Glutamatergic neuron (in vitro differentiated cells): Measurements from ENCODE around the gene LTA. TPM values are rescaled to one million over a fixed set of nuclear protein-coding genes. Genes with fewer than 3 reads are reported as not detected.

Source experiments
- DNase-seq: peaks from one replicate; pipeline ENCODE4 v3.0.0; 2022
- H3K27ac Mint-ChIP-seq: one replicate; pipeline ENCODE4 v1.8.0; 2020; ENCODE audit warnings: mild to moderate bottlenecking, mixed read lengths, inconsistent platforms; ENCODE audit not compliant: unreplicated experiment
- H3K27me3 Mint-ChIP-seq: one replicate; pipeline ENCODE4 v1.8.0; 2020; ENCODE audit warnings: mild to moderate bottlenecking, moderate library complexity, mixed read lengths, inconsistent platforms; ENCODE audit not compliant: unreplicated experiment
- H3K36me3 Mint-ChIP-seq: one replicate; pipeline ENCODE4 v1.8.0; 2020; ENCODE audit warnings: mild to moderate bottlenecking, mixed read lengths, inconsistent platforms; ENCODE audit not compliant: unreplicated experiment
- H3K4me1 Mint-ChIP-seq: one replicate; pipeline ENCODE4 v1.8.0; 2020; ENCODE audit warnings: mild to moderate bottlenecking, low read depth, mixed read lengths, inconsistent platforms; ENCODE audit not compliant: unreplicated experiment
- H3K4me3 Mint-ChIP-seq: one replicate; pipeline ENCODE4 v1.8.0; 2020; ENCODE audit warnings: mild to moderate bottlenecking, mixed read lengths, inconsistent platforms; ENCODE audit not compliant: unreplicated experiment
- H3K9me3 Mint-ChIP-seq: one replicate; pipeline ENCODE4 v1.8.0; 2020; ENCODE audit warnings: mild to moderate bottlenecking, moderate library complexity, mixed read lengths, inconsistent platforms; ENCODE audit not compliant: unreplicated experiment
- CTCF ChIP-seq: fragments of 200-600 bp; sonication (generic); IDR thresholded peaks from one replicate; pipeline ENCODE4 v1.5.0; 2021; ENCODE audit not compliant: partially characterized antibody, unreplicated experiment
- total RNA-seq: library from RNA; stranded (reverse); fragmentation: NEBNext Ultra II Directional; extraction: Animal tissue kit (Norgen Biotek cat#: 25700); gene quantifications from one replicate; pipeline ENCODE4 v1.2.1, GENCODE V29; 2021; ENCODE audit not compliant: unreplicated experiment

The LTA gene
- total RNA-seq, 1 donor from 2014 or later: not detected

GRCh38 chr6:31531771-31532643, 40.1 kb upstream of the LTA start:
- Mint-ChIP-seq H3K9me3 (peaks cover 3% of the 10 kb centered on the region), H3K36me3 (peaks cover 8% of the 10 kb centered on the region), H3K4me1 (peaks cover 3% of the 10 kb centered on the region), H3K27me3 (peaks cover 8% of the 10 kb centered on the region), H3K4me3 (no peak overlapping the region), H3K27ac (no peak overlapping the region)
- DNase-seq: no peak
- TF ChIP-seq CTCF: no peak

DNA sequence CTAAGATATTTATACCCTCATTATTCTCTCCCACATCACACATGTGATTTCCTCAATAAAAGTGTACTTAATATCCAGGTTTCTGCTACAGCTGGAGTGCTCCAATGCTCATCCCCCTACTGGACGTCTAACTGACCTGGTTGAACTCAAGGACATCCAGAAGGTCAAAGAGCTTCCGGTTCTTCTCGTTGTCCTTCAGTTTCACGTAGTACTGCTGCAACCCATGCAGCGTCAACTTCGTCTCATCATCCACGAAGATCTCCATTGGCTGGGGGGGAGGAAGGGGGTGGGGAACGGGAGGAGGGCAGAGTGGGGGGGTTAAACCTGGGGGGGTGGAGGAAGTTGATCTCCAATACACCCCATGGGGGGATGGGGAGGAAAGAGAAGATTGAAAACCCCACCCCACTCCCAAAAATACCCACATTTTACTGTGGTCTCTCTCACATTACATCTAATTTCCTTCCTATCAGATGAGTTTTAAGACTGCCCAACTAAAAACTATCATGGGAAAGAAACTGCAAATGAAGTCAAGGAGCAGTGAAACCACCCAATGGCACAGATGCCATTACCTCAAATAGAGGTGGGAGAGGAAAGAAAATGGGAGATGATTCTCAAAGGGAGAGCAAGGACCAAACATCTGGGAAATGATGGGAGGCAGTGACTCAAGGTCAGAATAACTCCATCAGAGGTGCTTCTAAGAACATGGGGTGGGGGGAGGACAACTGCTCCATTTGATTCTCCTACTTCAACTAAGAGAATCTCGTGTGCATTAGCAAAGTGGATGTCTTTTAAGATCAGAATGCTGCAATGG, 39.2 kb upstream of the LTA start:
- Mint-ChIP-seq H3K27me3 (peaks cover 8% of the 10 kb centered on the region), H3K4me3 (no peak overlapping the region), H3K27ac (no peak overlapping the region), H3K4me1 (peaks cover 3% of the 10 kb centered on the region), H3K36me3 (peaks cover 8% of the 10 kb centered on the region), H3K9me3 (peaks cover 3% of the 10 kb centered on the region)
- DNase-seq: no peak
- no peak for TF ChIP-seq CTCF

DNA sequence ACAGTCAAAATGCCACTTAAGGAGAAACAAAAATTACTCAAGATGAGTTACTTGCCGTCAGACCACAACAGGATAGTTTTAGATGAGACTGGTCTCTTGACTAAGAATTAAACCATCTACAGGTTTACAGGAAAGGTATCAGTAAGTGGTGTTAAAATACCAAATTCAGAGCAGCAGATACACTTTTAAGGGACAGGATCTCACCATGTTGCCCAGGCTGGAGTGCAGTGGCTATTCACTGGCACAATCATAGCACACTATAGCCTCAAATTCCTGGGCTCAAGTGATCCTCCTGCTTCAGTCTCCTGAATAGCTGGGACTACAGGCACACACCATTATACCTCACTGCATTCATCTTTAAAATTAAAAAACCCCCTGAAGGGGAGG, 38.6 kb upstream of the LTA start:
- Mint-ChIP-seq H3K4me1 (peaks cover 6% of the 10 kb centered on the region), H3K4me3 (no peak overlapping the region), H3K27ac (no peak overlapping the region), H3K27me3 (peaks cover 5% of the 10 kb centered on the region), H3K36me3 (peaks cover 9% of the 10 kb centered on the region), H3K9me3 (peaks cover 3% of the 10 kb centered on the region)
- DNase-seq: no peak
- TF ChIP-seq CTCF: no peak

DNA sequence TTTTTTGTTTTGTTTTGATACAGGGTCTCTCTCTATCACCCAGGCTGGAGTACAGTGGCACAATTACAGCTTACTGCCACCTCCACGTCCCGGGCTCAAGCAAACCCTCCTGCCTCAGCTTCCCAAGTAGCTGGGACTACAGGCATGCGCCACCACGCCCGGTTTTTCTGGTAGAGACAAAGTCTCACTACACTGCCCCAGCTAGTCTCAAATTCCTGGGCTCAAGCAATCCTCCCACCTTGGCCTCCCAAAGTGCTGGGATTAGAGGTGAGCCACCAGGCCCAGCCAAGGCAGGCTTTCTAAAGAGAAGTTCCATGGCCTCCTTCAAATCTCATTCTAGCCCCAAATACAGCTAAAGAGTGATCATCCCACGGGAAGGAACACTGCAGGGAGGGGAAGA, 38.1 kb upstream of the LTA start:
- Mint-ChIP-seq H3K4me1 (peaks cover 11% of the 10 kb centered on the region), H3K9me3 (peaks cover 3% of the 10 kb centered on the region), H3K4me3 (no peak overlapping the region), H3K27me3 (peaks cover 2% of the 10 kb centered on the region), H3K27ac (no peak overlapping the region), H3K36me3 (peaks cover 14% of the 10 kb centered on the region)
- no peak for TF ChIP-seq CTCF
- DNase-seq: no peak
